ENCODE results near the gene SERINC1. TPM values are rescaled to one million over a fixed set of nuclear protein-coding genes. Genes with fewer than 3 reads are reported as not detected.

The SERINC1 gene
- total and polyA plus RNA-seq, 9 of the 15 experiments (the other 6 are each of a cell fraction or from before 2014, with no cell fraction given) = 28.8 to 64.6 (median 39.7) TPM

DNA sequence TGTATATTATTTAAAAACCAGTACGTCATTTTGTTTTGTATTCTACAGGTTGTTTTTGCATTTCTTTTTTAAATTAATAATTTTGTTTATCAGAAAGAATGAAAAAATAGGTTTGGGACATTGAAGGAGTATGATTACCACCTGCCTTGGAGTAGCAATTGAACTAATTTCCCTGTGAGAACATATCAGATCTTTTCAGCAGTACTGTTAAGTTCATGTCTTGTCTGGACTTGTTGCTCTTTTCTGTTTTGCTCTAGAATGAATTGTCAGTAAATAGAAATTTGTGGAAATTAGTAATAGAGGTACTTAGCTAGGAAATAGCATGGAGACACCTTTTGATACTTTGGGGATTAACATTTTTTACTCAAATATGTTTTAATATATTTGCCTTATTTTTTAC lies 47.9 kb downstream of the SERINC1 start:
- ChIA-PET POLR2A (no interaction called here), CTCF (ENCODE audit: low intra/inter-chr PET ratio) (no interaction called here)
- Histone ChIP-seq H3K27ac (ENCODE audit: extremely low read depth, low read depth, low read length) (no peak overlapping the region), H3K4me3 (no peak overlapping the region), H3K79me2 (ENCODE audit: control insufficient read depth, insufficient read depth, low read length) (no peaks in the 10 kb centered on the region), H3K9ac (ENCODE audit: insufficient read depth in 1 of 2, low read depth in 2 of 2, low read length in 2 of 2) (no peak overlapping the region), H3K9me1 (ENCODE audit: control insufficient read depth, insufficient read depth, low read length) (no peaks in the 10 kb centered on the region), H3K4me1 (replicated peaks in 1 of 2; ENCODE audit: control insufficient read depth in 2 of 2, insufficient read depth in 2 of 2, low read length in 2 of 2) (no peaks in the 10 kb centered on the region), H3K4me2 (ENCODE audit: insufficient read depth, low read length) (no peak overlapping the region), H3K9me3 (replicated peaks; ENCODE audit: control insufficient read depth, insufficient read depth, low read depth, low read length) (no peaks in the 10 kb centered on the region), H3K36me3 (ENCODE audit: control insufficient read depth, insufficient read depth, low read length) (peaks cover 93% of the 10 kb centered on the region), H3K27me3 (ENCODE audit: control insufficient read depth in 2 of 2, insufficient read depth in 2 of 2, low read length in 2 of 2) (no peaks in the 10 kb centered on the region), H2AFZ (ENCODE audit: low read depth, low read length) (no peak overlapping the region), H4K20me1 (replicated peaks; ENCODE audit: control insufficient read depth, insufficient read depth, low read length) (no peaks in the 10 kb centered on the region)
- in situ Hi-C loops (cut with MboI) (no loop called here), intact Hi-C loops (cut with micrococcal nuclease) (no loop called here)
- no peak for DNase-seq (ENCODE audit: extremely low read depth in 1 of 4, low spot score in 3 of 4)
- TF ChIP-seq LARP7 (IDR thresholded peaks at IDR 0.05) (no peak), MAFG (tag; conservative IDR thresholded peaks at IDR 0.05) (no peak), HMGN3 (IDR thresholded peaks at IDR 0.05; ENCODE audit: borderline replicate concordance, extremely low read depth, insufficient read length, low read depth, low read length) (no peak), SRF (CRISPR knock-in tag; IDR thresholded peaks at IDR 0.05) (no peak), ZNF274 (IDR thresholded peaks at IDR 0.05; ENCODE audit: borderline replicate concordance, low read depth, low read length) (no peak), TEAD4 (IDR thresholded peaks at IDR 0.05; ENCODE audit: low read length) (no peak), TEAD4 (CRISPR knock-in tag; IDR thresholded peaks at IDR 0.05; ENCODE audit: borderline replicate concordance) (no peak), SAFB (IDR thresholded peaks at IDR 0.05; ENCODE audit: borderline replicate concordance, low read depth, low read length) (no peak), MAFF (IDR thresholded peaks at IDR 0.05; ENCODE audit: low read length) (no peak), KLF16 (IDR thresholded peaks at IDR 0.05) (no peak)
- TF ChIP-seq, protein P1, sequence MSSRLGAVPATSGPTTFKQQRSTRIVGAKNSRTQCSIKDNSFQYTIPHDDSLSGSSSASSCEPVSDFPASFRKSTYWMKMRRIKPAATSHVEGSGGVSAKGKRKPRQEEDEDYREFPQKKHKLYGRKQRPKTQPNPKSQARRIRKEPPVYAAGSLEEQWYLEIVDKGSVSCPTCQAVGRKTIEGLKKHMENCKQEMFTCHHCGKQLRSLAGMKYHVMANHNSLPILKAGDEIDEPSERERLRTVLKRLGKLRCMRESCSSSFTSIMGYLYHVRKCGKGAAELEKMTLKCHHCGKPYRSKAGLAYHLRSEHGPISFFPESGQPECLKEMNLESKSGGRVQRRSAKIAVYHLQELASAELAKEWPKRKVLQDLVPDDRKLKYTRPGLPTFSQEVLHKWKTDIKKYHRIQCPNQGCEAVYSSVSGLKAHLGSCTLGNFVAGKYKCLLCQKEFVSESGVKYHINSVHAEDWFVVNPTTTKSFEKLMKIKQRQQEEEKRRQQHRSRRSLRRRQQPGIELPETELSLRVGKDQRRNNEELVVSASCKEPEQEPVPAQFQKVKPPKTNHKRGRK (tag; IDR thresholded peaks at IDR 0.05) = no peak
- WGBS (ENCODE audit: insufficient coverage, low coverage, missing lambda C conversion rate) = 85% methylated on average over 1 of the region's 1 CpG
- ATAC-seq = no peak
- FAIRE-seq = no peak
- no TSS peak for BruUV-seq (replicated peaks)
